ENCODE data around the gene JAKMIP2.

DNA sequence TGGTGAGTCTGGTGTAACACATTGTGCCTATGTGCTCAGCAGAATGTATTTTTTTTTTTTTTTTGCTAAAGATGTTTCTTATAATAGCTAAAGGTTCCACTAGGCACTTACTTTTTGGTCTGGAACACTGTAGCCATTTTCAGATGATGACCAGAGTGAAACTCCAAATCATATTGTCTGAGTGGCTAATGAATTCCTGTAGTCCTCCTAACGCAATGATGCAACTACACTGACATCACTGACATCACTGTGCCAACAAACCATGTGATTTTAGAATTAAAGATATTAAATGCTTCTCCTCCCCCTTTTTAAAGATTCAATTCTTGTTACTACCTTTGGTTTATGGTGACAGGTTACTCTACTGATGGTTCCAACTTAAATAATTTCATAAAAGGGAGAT is 28.8 kb downstream of the JAKMIP2 start:
- TF ChIP-seq, protein P1, sequence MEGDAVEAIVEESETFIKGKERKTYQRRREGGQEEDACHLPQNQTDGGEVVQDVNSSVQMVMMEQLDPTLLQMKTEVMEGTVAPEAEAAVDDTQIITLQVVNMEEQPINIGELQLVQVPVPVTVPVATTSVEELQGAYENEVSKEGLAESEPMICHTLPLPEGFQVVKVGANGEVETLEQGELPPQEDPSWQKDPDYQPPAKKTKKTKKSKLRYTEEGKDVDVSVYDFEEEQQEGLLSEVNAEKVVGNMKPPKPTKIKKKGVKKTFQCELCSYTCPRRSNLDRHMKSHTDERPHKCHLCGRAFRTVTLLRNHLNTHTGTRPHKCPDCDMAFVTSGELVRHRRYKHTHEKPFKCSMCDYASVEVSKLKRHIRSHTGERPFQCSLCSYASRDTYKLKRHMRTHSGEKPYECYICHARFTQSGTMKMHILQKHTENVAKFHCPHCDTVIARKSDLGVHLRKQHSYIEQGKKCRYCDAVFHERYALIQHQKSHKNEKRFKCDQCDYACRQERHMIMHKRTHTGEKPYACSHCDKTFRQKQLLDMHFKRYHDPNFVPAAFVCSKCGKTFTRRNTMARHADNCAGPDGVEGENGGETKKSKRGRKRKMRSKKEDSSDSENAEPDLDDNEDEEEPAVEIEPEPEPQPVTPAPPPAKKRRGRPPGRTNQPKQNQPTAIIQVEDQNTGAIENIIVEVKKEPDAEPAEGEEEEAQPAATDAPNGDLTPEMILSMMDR (conservative IDR thresholded peaks at IDR 0.05 in 1 of 2, IDR thresholded peaks at IDR 0.05 in 1 of 2; ENCODE audit: low read depth in 1 of 2, low read length in 2 of 2) = no peak
- TF ChIP-seq EZH2 (IDR thresholded peaks at IDR 0.05; ENCODE audit: low read length, missing control alignments) = no peak
